ENCODE results near the gene ARID5B. TPM values are rescaled to one million over a fixed set of nuclear protein-coding genes. Genes with fewer than 3 reads are reported as not detected.

ARID5B gene
- total RNA-seq, 1 experiment from 2014 or later = 15.7 TPM

- peak; percentile 18 for DNase-seq (ENCODE audit: low read depth)
These were observed 88.7 kb downstream of the ARID5B start for GRCh38 chr10:61989995-61990760.

GRCh38 chr10:61990761-61991135 is 89.2 kb downstream of the ARID5B start:
- no peak for DNase-seq (ENCODE audit: low read depth)

- no peak for DNase-seq (ENCODE audit: low read depth)
These were observed 89.7 kb downstream of the ARID5B start for GRCh38 chr10:61991166-61991565.

- peak; percentile 23 for DNase-seq (ENCODE audit: low read depth)
These were observed 90.6 kb downstream of the ARID5B start for GRCh38 chr10:61992059-61992460.

- peak; percentile 63 for DNase-seq (ENCODE audit: low read depth)
These were observed 91.5 kb downstream of the ARID5B start for GRCh38 chr10:61992671-61993668.

GRCh38 chr10:61993711-61994401 is 92.4 kb downstream of the ARID5B start:
- DNase-seq (ENCODE audit: low read depth) = no peak

GRCh38 chr10:61994405-61995219 is 93.1 kb downstream of the ARID5B start:
- DNase-seq (ENCODE audit: low read depth) = no peak

GRCh38 chr10:61995220-61995503 is 93.7 kb downstream of the ARID5B start:
- DNase-seq (ENCODE audit: low read depth) = no peak

- no peak for DNase-seq (ENCODE audit: low read depth)
These were observed 97.4 kb downstream of the ARID5B start for GRCh38 chr10:61998937-61999336.

- DNase-seq (ENCODE audit: low read depth) = no peak
These were observed 98.6 kb downstream of the ARID5B start for GRCh38 chr10:62000037-62000603.

GRCh38 chr10:62000726-62001125 is 99.2 kb downstream of the ARID5B start:
- no peak for DNase-seq (ENCODE audit: low read depth)

- DNase-seq (ENCODE audit: low read depth) = no peak
These were observed 100.4 kb downstream of the ARID5B start for GRCh38 chr10:62001898-62002297.

GRCh38 chr10:62002753-62003152 is 101.3 kb downstream of the ARID5B start:
- DNase-seq (ENCODE audit: low read depth) = no peak

GRCh38 chr10:62004042-62004441 is 102.5 kb downstream of the ARID5B start:
- DNase-seq (ENCODE audit: low read depth) = no peak

- DNase-seq (ENCODE audit: low read depth) = no peak
These were observed 103.8 kb downstream of the ARID5B start for GRCh38 chr10:62005281-62005680.

- peak; percentile 49 for DNase-seq (ENCODE audit: low read depth)
These were observed 104.2 kb downstream of the ARID5B start for GRCh38 chr10:62005687-62006086.

GRCh38 chr10:62007145-62007544 is 105.6 kb downstream of the ARID5B start:
- no peak for DNase-seq (ENCODE audit: low read depth)

- no peak for DNase-seq (ENCODE audit: low read depth)
These were observed 106.7 kb downstream of the ARID5B start for GRCh38 chr10:62008196-62008595.

GRCh38 chr10:62008946-62009345 is 107.4 kb downstream of the ARID5B start:
- DNase-seq (ENCODE audit: low read depth) = no peak

- no peak for DNase-seq (ENCODE audit: low read depth)
These were observed 108.9 kb downstream of the ARID5B start for GRCh38 chr10:62010366-62010765.

GRCh38 chr10:62011558-62011957 is 110.1 kb downstream of the ARID5B start:
- no peak for DNase-seq (ENCODE audit: low read depth)
